Gastrocnemius medialis (tissue), 4 donors: Measurements from ENCODE around the gene ELK3. TPM values are rescaled to one million over a fixed set of nuclear protein-coding genes. Genes with fewer than 3 reads are reported as not detected.

Experiments used
- ATAC-seq, 2 donors: fragments of 150-250 bp; one replicate each; pipeline ENCODE4 v1.9.1; 2016
- DNase-seq, 2 donors: peaks; one replicate each; pipeline ENCODE4 v3.0.0-alpha.2; 2019
- H3K27ac ChIP-seq, 4 donors: fragments of 200-600 bp; sonication (generic); 1 replicate in 1 of 4; 2 replicates in 3 of 4; pipeline ENCODE4 v1.5.1; 2016 to 2018; ENCODE audit warnings: mild to moderate bottlenecking in 2 of 4, moderate library complexity in 1 of 4
- H3K27me3 ChIP-seq, 3 donors: fragments of 200-600 bp; sonication (generic) in 2 of 3; 1 replicate in 1 of 3; 2 replicates in 2 of 3; pipeline versions ENCODE4 v1.5.1 to v1.6.0; 2016 to 2019; ENCODE audit warnings: mild to moderate bottlenecking in 1 of 3, moderate library complexity in 1 of 3
- H3K36me3 ChIP-seq, 2 donors: fragments of 200-600 bp; sonication (generic) in 1 of 2; one replicate each; pipeline ENCODE4 v1.5.1; 2017 to 2018
- H3K4me1 ChIP-seq, 2 donors: fragments of 200-600 bp; sonication (generic) in 1 of 2; one replicate each; pipeline ENCODE4 v1.5.1; 2016 to 2017; ENCODE audit warnings: mild to moderate bottlenecking in 2 of 2
- H3K4me3 ChIP-seq, 4 donors: fragments of 200-600 bp; sonication (generic) in 3 of 4; 1 replicate in 1 of 4; 2 replicates in 3 of 4; pipeline ENCODE4 v1.5.1; 2016 to 2019; ENCODE audit warnings: mild to moderate bottlenecking in 2 of 4
- H3K9me3 ChIP-seq, 3 donors: fragments of 200-600 bp; sonication (generic) in 2 of 3; 1 replicate in 1 of 3; 2 replicates in 2 of 3; pipeline ENCODE4 v1.5.1; 2016 to 2019
- POLR2A ChIP-seq, 2 donors: fragments of 450-650 bp; IDR thresholded peaks; one replicate each; pipeline ENCODE4 v1.6.1; 2017; ENCODE audit warnings: antibody characterized with exemption in 2 of 2, mild to moderate bottlenecking in 2 of 2, moderate library complexity in 2 of 2
- in situ Hi-C, 4 donors: fragments of 200-750 bp; cut with MboI; loops; one replicate each; pipeline versions ENCODE4 v1.15.0 to v1.8.0; 2017; ENCODE audit warnings: low sequenced_read_pairs in 4 of 4
- intact Hi-C: fragments of 100-400 bp; cut with DNase I; formaldehyde crosslinking; loops from one replicate; pipeline ENCODE4 v1.15.1; 2023; ENCODE audit warnings: low total_unique reads
- total RNA-seq, 4 donors: library from RNA; depleted of rRNA; stranded (reverse); fragments of >200 nt; gene quantifications; one replicate each; pipeline versions ENCODE4 v1.1.0 to v1.2.3, GENCODE V29; 2016
- TF ChIP-seq, protein P1 (sequence below), 5 experiments: fragments of 450-650 bp in 3 of 5; fragments of 200-600 bp in 2 of 5; sonication (generic) in 2 of 5; IDR thresholded peaks in 4 of 5; conservative IDR thresholded peaks in 1 of 5; 1 replicate in 4 of 5; 2 replicates in 1 of 5; pipeline ENCODE4 v1.5.1; 2016 to 2019; ENCODE audit warnings: antibody characterized with exemption in 5 of 5, mild to moderate bottlenecking in 3 of 5, moderate library complexity in 3 of 5

ELK3 gene
- total RNA-seq, result 1 to 10 TPM; 3.7 to 6.6 (median 4.9) TPM

DNA sequence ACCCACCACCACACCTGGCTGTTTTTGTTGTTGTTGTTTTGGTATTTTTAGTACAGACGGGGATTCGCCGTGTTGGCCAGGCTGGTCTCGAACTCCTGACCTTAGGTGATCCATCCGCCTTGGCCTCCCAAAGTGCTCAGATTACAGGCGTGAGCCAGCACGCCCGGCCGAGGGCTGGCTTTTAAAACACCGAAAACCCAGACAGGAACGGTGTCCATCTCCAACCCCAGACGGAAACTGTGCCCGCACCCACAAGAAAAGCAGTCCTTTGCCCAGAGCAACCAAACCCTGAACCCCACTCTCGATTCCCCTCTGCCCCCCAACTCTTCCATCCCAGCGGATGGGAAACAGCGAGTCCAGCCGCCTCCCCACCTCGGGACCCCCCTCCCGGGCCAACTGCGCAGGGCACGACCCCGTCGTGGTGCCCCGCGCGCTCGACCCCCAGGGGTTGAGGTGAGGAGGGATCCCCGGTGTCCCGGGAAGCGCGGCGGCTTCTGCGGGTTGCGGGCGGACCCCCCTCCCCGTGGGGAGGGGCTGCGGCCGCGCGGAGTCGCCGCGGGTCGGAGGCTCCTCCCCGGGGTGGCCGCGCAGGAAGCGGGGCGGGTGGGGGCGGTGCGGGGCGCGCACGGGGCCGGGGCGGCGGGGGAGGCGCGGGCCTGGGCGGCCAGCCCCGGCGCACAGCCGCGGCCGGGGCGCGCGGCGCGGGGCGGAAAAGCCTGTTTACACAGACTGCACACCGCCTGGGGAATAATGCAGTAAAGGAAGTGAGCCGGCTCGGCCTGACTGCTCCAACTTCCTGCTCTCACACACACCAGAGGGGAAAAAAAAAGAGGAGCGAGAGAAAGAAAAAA is at the start of gene ELK3:
ELK3 (plus strand) TSS at position 651 of the 851 bp plus-strand sequence.
- no peaks in the 10 kb centered on the region for H3K36me3 ChIP-seq
- ATAC-seq (peak; percentile 51 to 53), DNase-seq (peak; percentile 16 to 36)
- TF ChIP-seq, protein P1, sequence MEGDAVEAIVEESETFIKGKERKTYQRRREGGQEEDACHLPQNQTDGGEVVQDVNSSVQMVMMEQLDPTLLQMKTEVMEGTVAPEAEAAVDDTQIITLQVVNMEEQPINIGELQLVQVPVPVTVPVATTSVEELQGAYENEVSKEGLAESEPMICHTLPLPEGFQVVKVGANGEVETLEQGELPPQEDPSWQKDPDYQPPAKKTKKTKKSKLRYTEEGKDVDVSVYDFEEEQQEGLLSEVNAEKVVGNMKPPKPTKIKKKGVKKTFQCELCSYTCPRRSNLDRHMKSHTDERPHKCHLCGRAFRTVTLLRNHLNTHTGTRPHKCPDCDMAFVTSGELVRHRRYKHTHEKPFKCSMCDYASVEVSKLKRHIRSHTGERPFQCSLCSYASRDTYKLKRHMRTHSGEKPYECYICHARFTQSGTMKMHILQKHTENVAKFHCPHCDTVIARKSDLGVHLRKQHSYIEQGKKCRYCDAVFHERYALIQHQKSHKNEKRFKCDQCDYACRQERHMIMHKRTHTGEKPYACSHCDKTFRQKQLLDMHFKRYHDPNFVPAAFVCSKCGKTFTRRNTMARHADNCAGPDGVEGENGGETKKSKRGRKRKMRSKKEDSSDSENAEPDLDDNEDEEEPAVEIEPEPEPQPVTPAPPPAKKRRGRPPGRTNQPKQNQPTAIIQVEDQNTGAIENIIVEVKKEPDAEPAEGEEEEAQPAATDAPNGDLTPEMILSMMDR (IDR thresholded peaks at IDR 0.05 in 4 of 5, conservative IDR thresholded peaks at IDR 0.05 in 1 of 5), result no peak
- peak; percentile 21 to 39 for TF ChIP-seq POLR2A (IDR thresholded peaks at IDR 0.05)
- in situ Hi-C loops (no loop called here), intact Hi-C loops (no loop called here)
- peak within 1 kb of the TSS; percentile 67 to 79 (median 74) for H3K27ac ChIP-seq
- H3K4me1 ChIP-seq, result no peaks in the 10 kb centered on the region
- peaks cover 2 to 16% (median 11%) of the 10 kb centered on the region in 3 donors for H3K27me3 ChIP-seq
- H3K4me3 ChIP-seq, result peak within 1 kb of the TSS; percentile 63 to 75 (median 68)
- no peaks in the 10 kb centered on the region for H3K9me3 ChIP-seq

DNA sequence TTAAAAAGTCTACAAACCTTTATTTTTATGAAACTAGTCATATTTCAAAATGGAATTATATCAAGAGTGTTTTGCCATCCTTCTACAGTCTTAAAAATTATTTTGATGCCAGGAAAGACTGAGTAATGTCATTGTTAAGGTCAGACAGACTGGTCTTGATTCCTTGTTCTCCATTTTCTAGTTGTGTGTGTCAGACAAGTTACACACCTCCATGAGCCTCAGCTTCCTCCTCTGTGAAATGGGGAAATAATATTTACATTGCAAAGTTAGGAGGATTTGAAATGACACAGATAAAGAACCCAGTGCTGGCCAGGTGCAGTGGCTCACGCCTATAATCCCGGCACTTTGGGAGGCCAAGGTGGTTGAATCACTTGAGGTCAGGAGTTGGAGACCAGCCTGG is 47.4 kb upstream of the ELK3 start:
- ATAC-seq, result no peak
- Histone ChIP-seq H3K4me3 (no peak overlapping the region), H3K9me3 (no peaks in the 10 kb centered on the region), H3K36me3 (no peaks in the 10 kb centered on the region), H3K4me1 (no peaks in the 10 kb centered on the region), H3K27ac (no peak overlapping the region), H3K27me3 (no peaks in the 10 kb centered on the region)
- TF ChIP-seq, protein P1 (IDR thresholded peaks at IDR 0.05 in 4 of 5, conservative IDR thresholded peaks at IDR 0.05 in 1 of 5), result no peak
- TF ChIP-seq POLR2A (IDR thresholded peaks at IDR 0.05), result no peak
- DNase-seq, result no peak
- in situ Hi-C loops, result no loop called here
- intact Hi-C loops, result no loop called here

DNA sequence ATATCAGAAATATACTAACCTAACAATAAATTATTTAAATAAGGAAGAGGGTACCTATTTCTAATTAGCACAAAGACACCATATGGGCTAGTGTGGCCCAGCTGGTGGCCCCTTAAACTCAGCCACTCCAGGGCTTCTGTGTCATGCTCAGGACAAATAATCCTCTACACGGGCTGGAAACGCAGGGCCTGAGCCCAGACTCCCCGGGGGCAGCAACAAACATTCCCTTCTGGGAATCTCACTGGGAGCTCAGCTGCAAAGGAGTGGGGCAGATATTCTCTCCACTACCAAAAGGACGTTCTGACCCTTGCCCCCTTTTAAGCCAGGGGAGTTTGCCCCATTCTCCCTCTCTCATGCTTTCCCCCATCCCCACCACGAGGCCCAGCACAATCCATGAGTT is 43.7 kb upstream of the ELK3 start:
- H3K4me3 ChIP-seq, result no peak overlapping the region
- in situ Hi-C loops, result no loop called here
- intact Hi-C loops, result no loop called here

DNA sequence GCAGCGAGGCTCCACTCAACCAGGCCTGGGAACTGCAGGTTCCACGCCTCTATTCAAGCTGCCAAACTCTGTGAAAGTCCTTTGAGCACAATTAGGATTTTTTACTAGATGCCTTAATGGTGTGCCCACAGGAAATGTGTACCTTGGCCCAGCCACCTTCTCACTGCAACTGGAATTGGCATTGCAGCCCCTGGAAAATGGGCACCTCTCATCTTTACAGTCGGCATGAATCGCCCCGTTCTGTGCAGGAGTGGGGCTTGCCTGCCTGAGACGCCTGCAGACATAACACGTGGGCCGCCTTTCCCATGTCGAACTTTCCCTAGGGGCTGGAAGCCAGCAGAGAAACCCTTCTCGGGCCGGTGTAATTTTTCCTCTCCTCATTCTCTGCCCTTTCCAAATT is 42.0 kb upstream of the ELK3 start:
- Histone ChIP-seq H3K4me3 (no peak overlapping the region), H3K27ac (no peak overlapping the region), H3K27me3 (no peaks in the 10 kb centered on the region), H3K36me3 (no peaks in the 10 kb centered on the region), H3K9me3 (no peaks in the 10 kb centered on the region), H3K4me1 (no peaks in the 10 kb centered on the region)
- TF ChIP-seq POLR2A (IDR thresholded peaks at IDR 0.05), result no peak
- TF ChIP-seq, protein P1 (IDR thresholded peaks at IDR 0.05 in 4 of 5, conservative IDR thresholded peaks at IDR 0.05 in 1 of 5), result no peak
- intact Hi-C loops, result no loop called here
- in situ Hi-C loops, result no loop called here
- no peak for DNase-seq
- ATAC-seq, result no peak

More for the DNA sequence above, 43.7 kb upstream of the ELK3 start:
- H3K9me3 ChIP-seq, result no peaks in the 10 kb centered on the region
- H3K36me3 ChIP-seq, result no peaks in the 10 kb centered on the region
- H3K4me1 ChIP-seq, result no peaks in the 10 kb centered on the region
- no peaks in the 10 kb centered on the region for H3K27me3 ChIP-seq
- DNase-seq, result no peak
- H3K27ac ChIP-seq, result no peak overlapping the region
- TF ChIP-seq, protein P1 (IDR thresholded peaks at IDR 0.05 in 4 of 5, conservative IDR thresholded peaks at IDR 0.05 in 1 of 5), result no peak
- TF ChIP-seq POLR2A (IDR thresholded peaks at IDR 0.05), result no peak
- ATAC-seq, result no peak
